ENCODE measurements around the gene STMND1. TPM values are rescaled to one million over a fixed set of nuclear protein-coding genes. Genes with fewer than 3 reads are reported as not detected.

Gene STMND1
- total RNA-seq, 6 experiments from 2014 or later = 0.11 to 0.15 (median 0.14) TPM; not detected in 3

- peak; percentile 82 for TF ChIP-seq CTCF (IDR thresholded peaks at IDR 0.05)
- peaks cover 6% of the 10 kb centered on the region; the same call in 1 of the 2 replicates for H3K36me3 Mint-ChIP-seq (ENCODE audit: low read depth)
- no peak for DNase-seq
- H3K4me3 Mint-ChIP-seq = no peak overlapping the region
- H3K27me3 Mint-ChIP-seq (ENCODE audit: insufficient read depth) = no peaks in the 10 kb centered on the region; the same call in 1 of the 2 replicates
- H3K4me1 Mint-ChIP-seq (ENCODE audit: low read depth) = peaks cover 11% of the 10 kb centered on the region
- H3K27ac Mint-ChIP-seq = no peak overlapping the region
- peaks cover 5% of the 10 kb centered on the region for H3K9me3 Mint-ChIP-seq
Observed at GRCh38 chr6:17091122-17091521, 10.7 kb upstream of the STMND1 start.

- peak; percentile 59 for TF ChIP-seq CTCF (IDR thresholded peaks at IDR 0.05)
- no peak for DNase-seq
- Mint-ChIP-seq H3K4me1 (ENCODE audit: low read depth) (peaks cover 16% of the 10 kb centered on the region), H3K4me3 (no peak overlapping the region), H3K27ac (no peak overlapping the region), H3K36me3 (ENCODE audit: low read depth) (peaks cover 6% of the 10 kb centered on the region; the same call in 1 of the 2 replicates), H3K27me3 (ENCODE audit: insufficient read depth) (no peaks in the 10 kb centered on the region; the same call in 1 of the 2 replicates), H3K9me3 (peaks cover 5% of the 10 kb centered on the region)
Observed at GRCh38 chr6:17093686-17094085, 8.2 kb upstream of the STMND1 start.

GRCh38 chr6:17096096-17096495, 5.8 kb upstream of the STMND1 start:
- H3K27me3 Mint-ChIP-seq (ENCODE audit: insufficient read depth) = no peaks in the 10 kb centered on the region; the same call in 1 of the 2 replicates

GRCh38 chr6:17096652-17097051, 5.2 kb upstream of the STMND1 start:
- peaks cover 4% of the 10 kb centered on the region; the same call in 1 of the 2 replicates for H3K27me3 Mint-ChIP-seq (ENCODE audit: insufficient read depth)
- H3K4me1 Mint-ChIP-seq (ENCODE audit: low read depth) = peaks cover 25% of the 10 kb centered on the region
- H3K4me3 Mint-ChIP-seq = no peak overlapping the region
- no peak for TF ChIP-seq CTCF (IDR thresholded peaks at IDR 0.05)
- no peak for DNase-seq
- no peaks in the 10 kb centered on the region for H3K36me3 Mint-ChIP-seq (ENCODE audit: low read depth)
- H3K9me3 Mint-ChIP-seq = no peaks in the 10 kb centered on the region
- no peak overlapping the region for H3K27ac Mint-ChIP-seq

More at GRCh38 chr6:17096096-17096495, 5.8 kb upstream of the STMND1 start:
- no peak for TF ChIP-seq CTCF (IDR thresholded peaks at IDR 0.05)
- no peak overlapping the region for H3K27ac Mint-ChIP-seq
- no peak for DNase-seq
- H3K4me3 Mint-ChIP-seq = no peak overlapping the region
- H3K36me3 Mint-ChIP-seq (ENCODE audit: low read depth) = no peaks in the 10 kb centered on the region
- no peaks in the 10 kb centered on the region for H3K9me3 Mint-ChIP-seq
- peaks cover 21% of the 10 kb centered on the region for H3K4me1 Mint-ChIP-seq (ENCODE audit: low read depth)

- Mint-ChIP-seq H3K4me1 (ENCODE audit: low read depth) (peaks cover 32% of the 10 kb centered on the region), H3K4me3 (no peak overlapping the region), H3K36me3 (ENCODE audit: low read depth) (no peaks in the 10 kb centered on the region), H3K27ac (no peak overlapping the region), H3K9me3 (no peaks in the 10 kb centered on the region), H3K27me3 (ENCODE audit: insufficient read depth) (peaks cover 4% of the 10 kb centered on the region; the same call in 1 of the 2 replicates)
- no peak for DNase-seq
- TF ChIP-seq CTCF (IDR thresholded peaks at IDR 0.05) = no peak
Observed at GRCh38 chr6:17097982-17098381, 3.9 kb upstream of the STMND1 start.
